NCI-H1048 (cell line): Measurements from ENCODE around the gene LTF.
"Not testable (repeated sequence)": the region's sequence is repeated elsewhere in the genome, so short reads cannot be mapped to it uniquely, and the experiment has no call there.

ENCODE experiments used
- DNase-seq: peaks from one replicate; lab custom pipeline; 2025; lab: John Stamatoyannopoulos, UW

The LTF gene

GRCh38 chr3:46412786-46413298, 51.9 kb downstream of the LTF start:
- no peak for DNase-seq

GRCh38 chr3:46411271-46411670, 53.4 kb downstream of the LTF start:
- DNase-seq: no peak

- no peak for DNase-seq
Observed at GRCh38 chr3:46410669-46411068, 54.0 kb downstream of the LTF start.

DNA sequence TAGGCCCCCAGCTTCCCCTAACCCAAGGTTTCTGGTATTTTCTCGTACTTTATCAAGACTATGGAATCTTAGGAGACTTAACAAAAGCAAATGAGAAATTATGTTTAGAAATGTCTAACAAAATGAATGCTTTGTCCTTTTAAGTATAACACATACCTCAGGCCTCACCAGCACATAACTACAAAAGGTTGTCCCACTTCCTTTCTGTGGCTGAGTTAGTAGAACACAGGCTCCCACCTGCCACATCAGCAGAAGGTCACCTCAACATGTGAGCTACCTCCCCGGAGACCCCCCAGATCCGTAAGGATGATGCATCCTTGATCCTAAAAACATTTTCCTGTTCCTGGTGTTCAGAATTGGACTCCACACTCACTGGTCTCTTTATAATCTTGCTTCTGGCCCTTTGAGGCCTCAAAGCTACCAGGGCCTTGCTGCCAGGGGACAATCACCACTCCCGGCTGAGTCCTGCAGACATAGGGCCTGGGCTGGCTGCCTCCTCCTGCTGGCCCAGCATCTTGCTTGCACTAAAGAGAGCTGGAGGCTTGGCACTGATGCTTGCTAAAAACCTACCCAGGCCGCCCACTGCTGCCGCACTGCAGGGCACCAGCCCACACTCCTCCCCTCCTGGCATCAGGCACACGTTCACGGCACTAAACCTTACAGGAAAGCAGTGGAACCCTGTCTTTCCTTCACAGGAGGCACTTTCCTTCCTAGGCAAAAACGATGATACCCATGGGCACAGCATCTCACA, 54.8 kb downstream of the LTF start:
- DNase-seq: no peak

DNA sequence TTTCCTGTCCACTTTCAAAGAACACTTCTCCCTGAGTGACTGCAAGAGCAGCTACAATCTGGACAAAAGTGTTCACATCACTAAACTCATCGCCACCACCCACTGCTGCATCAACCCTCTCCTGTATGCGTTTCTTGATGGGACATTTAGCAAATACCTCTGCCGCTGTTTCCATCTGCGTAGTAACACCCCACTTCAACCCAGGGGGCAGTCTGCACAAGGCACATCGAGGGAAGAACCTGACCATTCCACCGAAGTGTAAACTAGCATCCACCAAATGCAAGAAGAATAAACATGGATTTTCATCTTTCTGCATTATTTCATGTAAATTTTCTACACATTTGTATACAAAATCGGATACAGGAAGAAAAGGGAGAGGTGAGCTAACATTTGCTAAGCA, 55.9 kb downstream of the LTF start:
- DNase-seq: no peak

DNA sequence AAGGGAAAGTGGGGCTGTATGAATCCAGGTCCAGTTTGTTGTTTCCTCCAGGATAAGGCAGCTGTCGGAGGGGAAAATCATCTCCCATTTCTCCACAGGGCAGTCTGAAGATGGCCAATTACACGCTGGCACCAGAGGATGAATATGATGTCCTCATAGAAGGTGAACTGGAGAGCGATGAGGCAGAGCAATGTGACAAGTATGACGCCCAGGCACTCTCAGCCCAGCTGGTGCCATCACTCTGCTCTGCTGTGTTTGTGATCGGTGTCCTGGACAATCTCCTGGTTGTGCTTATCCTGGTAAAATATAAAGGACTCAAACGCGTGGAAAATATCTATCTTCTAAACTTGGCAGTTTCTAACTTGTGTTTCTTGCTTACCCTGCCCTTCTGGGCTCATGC, 56.7 kb downstream of the LTF start:
- DNase-seq: no peak

GRCh38 chr3:46406788-46407611, 57.7 kb downstream of the LTF start, which contains the start of the genes CCR5AS and CCRL2:
Gene CCR5AS (minus strand): TSS chr3:46407066.
Gene CCRL2 (plus strand): TSS chr3:46407259. CDS start chr3:46408080, 821 bp downstream.
- DNase-seq: no peak

DNA sequence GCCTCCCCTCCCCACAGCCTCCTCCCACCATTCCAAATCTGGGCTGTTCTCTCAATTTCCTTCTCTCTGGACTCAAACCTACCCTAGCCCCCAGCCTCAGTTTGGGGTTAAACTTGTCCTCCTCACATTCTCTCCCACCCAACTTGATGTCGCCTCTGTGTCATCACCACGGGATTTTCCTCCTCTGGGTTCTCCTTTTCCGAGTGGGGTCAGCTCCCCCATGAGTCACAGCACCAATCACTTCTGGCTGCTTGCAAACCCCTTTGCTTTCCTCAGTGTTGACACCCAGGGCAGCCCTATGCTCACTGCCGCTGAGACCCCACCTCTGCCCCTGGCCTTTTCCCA, 58.3 kb downstream of the LTF start:
- DNase-seq: no peak

GRCh38 chr3:46405301-46406019, 59.2 kb downstream of the LTF start:
- DNase-seq: no peak

- not testable (repeated sequence) for DNase-seq
Observed at GRCh38 chr3:46402902-46403301, 61.8 kb downstream of the LTF start.

- DNase-seq: no peak
Observed at GRCh38 chr3:46401579-46401978, 63.1 kb downstream of the LTF start.

DNA sequence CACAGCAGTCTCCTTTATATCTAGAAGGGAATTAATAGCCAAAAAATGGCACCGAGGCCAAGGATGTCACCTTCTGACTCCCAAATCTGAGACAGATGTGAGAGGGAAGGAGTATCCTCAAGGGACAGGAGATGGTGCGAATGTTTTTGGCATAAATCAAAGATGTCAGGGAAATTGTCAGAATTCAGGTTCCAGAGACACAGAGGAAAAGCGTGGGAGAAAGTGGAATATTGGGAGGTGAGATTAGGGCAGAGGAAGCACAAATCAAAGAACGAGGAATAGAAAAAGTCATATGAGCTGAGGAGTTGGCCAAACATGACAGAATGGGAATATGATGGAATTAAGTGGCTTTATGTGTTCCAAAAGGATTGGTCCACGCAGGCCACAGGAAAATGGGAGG, 63.9 kb downstream of the LTF start:
- no peak for DNase-seq

GRCh38 chr3:46400000-46400734, 64.5 kb downstream of the LTF start:
- no peak for DNase-seq

DNA sequence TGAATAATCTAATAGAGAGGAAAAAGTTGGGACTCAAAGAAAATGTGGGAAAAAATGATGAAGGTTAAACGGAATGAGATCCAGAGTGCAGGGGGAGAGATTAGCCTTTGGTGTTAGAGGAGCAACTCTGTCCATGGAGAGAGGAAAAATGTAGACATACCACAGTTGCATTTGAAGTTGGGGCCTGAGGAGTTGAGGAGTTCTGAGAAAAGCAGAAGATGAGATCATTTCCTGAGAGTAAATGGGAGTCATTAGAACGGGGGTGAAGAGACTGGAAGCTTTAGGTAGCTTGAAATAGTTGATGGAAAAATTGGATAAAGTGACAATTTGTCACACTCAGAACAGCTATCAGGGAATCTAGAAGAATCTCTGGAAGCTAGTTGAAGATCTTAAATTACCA, 65.1 kb downstream of the LTF start:
- no peak for DNase-seq

- DNase-seq: no peak
Observed at GRCh38 chr3:46399098-46399497, 65.6 kb downstream of the LTF start.

- no peak for DNase-seq
Observed at GRCh38 chr3:46398186-46398955, 66.3 kb downstream of the LTF start.

- DNase-seq: no peak
Observed at GRCh38 chr3:46397111-46397510, 67.6 kb downstream of the LTF start.

DNA sequence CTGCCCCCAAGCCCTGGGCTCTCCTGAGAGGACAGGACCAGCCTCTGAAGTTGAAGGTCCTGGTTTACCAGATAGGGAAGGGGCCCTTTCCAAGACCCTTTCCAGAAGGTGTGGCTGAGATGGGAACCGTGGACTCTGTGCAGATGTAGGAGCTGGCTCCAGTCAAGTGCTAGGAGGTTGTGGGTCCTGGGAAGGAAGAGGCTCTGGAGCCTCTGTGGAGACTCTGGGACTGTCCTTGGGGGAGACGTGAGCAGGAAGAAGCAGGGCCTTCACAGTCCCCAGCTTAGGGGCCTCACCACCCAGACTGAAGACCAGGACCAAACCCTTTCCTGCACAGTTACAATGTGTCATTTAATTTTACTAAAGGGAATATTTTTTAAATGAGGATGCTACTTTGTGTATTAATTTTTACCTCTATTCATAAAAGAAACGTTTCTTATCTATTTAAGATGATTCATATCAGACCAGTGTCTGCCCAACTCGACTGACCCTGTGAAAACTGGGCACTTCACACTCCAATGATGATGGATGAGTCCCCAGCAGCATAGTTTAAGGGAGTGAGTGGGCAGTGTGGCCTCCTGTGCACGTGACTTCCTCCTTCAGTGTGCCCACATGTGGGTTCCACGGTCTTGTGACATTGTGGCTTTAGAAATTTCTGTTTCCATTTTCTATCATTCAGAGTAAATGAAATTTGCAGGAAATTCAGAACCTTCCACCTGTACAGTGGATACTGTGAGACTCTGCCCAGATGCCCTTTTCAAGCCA, 68.8 kb downstream of the LTF start:
- DNase-seq: no peak

- DNase-seq: no peak
Observed at GRCh38 chr3:46395210-46395661, 69.5 kb downstream of the LTF start.
